ENCODE data around the gene LCN6.

LCN6 gene

GRCh38 chr9:136744773-136745172 is 3.6 kb downstream of the LCN6 start:
- no peak for FAIRE-seq
- no peak for DNase-seq (ENCODE audit: insufficient read length, low spot score)
- TF ChIP-seq CTCF (IDR thresholded peaks at IDR 0.05; ENCODE audit: insufficient read depth, missing control alignments), result no peak

- FAIRE-seq, result no peak
- no peak for TF ChIP-seq CTCF (IDR thresholded peaks at IDR 0.05; ENCODE audit: insufficient read depth, missing control alignments)
- DNase-seq (ENCODE audit: insufficient read length, low spot score), result no peak
These were observed 4.6 kb downstream of the LCN6 start for GRCh38 chr9:136743639-136744211.

DNA sequence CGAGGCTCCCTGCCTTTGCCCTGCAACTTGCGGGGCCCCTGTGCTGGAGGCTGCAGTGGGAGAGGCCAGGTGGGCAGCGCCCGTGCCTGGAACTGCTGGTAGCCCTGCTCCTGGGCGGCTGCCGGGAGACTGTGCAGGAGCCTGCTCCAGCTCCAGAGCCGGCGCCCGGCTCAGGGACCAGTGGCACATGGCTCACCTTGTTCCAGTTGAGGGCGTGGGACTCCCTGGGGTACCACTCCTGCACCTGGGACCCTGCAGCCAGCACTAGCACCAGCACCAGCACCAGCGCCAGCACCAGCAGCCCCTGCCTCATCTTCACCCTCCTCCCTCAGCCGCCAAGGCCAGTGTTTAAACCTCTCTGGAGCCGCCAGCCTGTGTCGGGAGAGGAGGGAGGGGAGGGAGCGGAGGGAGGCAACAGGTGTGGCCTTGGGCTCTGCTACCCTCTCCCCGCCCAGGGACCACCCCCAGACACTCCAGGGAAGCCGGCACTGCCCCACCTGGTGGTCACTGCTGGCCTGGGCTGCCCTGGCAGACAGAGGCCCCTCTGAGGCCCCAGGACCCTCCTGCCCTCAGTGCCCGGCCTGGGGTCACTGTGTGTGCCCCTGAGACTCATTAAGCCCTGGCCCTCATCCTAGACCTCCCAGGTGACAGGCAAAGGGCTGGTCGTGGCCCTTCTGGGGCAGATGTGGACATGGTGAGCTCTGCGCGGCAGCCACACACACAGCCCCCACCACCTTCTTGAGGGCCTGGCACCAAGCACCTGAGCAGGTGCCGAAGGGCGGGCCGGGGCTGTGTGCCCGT is 5.5 kb downstream of the LCN6 start, which contains the start of gene LCN10:
Gene LCN10 (minus strand): TSS at position 350 of the 801 bp plus-strand sequence. CDS start 37 bp downstream, at position 313.
- DNase-seq (ENCODE audit: insufficient read length, low spot score) (no peak), FAIRE-seq (no peak)
- no peak for TF ChIP-seq CTCF (IDR thresholded peaks at IDR 0.05; ENCODE audit: insufficient read depth, missing control alignments)

DNA sequence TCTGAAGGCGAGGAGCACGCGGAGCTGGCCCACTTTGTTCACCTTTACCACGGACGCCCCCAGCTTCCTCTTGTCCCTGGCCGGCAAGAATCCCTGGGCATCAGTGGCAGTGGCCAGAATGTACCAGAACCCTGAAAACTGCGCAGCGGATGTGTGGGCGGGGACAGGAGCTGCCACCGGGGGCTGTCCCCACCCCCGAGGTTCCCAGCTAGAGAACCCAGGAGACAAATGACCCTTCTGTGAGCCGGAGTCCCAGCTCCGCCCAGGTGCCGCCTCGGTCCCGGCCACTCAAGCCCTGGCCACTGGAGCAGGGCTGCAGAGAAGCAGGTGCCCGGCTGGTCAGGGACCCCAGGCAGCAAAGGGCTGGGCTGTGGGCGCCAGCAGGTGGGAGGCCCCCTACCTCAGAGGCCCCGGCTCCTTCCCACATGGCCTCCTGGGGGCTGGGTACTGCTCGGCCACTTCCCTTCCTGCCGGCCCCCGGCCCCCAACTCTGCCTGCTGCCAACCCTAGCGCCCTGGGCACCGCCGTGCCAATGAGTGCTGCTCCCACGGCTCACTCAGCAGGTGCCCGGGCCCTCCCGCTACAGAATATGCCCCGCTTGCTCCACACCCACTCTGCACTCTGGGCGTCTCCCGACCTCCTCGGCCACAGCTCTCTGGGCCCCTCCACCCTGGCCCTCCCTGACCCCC is 6.3 kb downstream of the LCN6 start:
- FAIRE-seq (no peak), DNase-seq (ENCODE audit: insufficient read length, low spot score) (no peak)
- no peak for TF ChIP-seq CTCF (IDR thresholded peaks at IDR 0.05; ENCODE audit: insufficient read depth, missing control alignments)

DNA sequence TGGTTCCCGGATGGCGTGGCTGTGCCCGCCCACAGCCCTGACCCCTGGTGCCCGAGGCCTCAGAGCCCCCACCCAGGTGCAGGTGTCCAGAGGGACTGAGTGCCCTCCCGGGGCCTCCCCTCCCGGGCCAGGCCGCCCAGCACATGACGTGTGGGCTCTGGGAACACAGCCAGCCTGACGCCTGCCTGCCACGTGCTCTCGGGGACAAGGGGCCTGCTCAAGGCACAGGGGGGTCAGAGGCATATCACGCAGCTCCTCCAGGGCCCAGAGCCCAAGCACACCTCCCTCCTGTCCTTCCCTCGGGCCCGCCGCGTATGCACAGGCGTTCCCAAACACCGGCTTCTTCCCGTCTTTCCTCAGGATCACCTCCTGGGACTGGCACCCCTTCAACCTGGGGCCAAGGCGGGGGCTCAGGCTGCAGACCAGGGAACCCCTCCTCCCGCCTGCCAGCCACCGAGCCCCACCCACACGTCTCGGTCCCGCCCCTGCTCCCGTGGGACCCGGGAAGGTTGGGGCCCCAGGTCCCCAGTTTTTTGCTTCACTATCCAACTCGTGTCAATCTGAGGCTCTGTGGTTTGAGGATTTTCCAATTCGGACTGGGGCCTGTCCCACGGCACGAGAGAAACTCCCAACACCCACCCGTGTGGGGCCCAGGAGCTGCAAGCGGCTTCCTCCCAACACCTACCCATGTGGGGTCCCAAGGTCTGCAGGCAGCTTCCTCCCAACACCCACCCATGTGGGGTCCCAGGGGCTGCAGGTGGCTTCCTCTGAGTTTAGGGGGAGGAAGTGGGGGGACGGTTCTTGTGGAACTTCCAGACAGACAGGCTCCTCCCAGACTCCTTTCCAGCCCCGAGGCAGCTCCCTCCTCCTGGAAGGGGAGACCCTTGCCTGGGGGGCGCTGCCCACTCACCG is 7.1 kb downstream of the LCN6 start:
- TF ChIP-seq CTCF (IDR thresholded peaks at IDR 0.05; ENCODE audit: insufficient read depth, missing control alignments), result no peak
- FAIRE-seq, result no peak

GRCh38 chr9:136740491-136740890 is 7.8 kb downstream of the LCN6 start:
- FAIRE-seq, result no peak
- DNase-seq (ENCODE audit: insufficient read length, low spot score), result no peak
- TF ChIP-seq CTCF (IDR thresholded peaks at IDR 0.05; ENCODE audit: insufficient read depth, missing control alignments), result no peak

More for the DNA sequence above, 7.1 kb downstream of the LCN6 start:
- no peak for DNase-seq (ENCODE audit: insufficient read length, low spot score)

Measured in D721Med (cell line).